ENCODE results near the gene JAKMIP1. TPM values are rescaled to one million over a fixed set of nuclear protein-coding genes. Genes with fewer than 3 reads are reported as not detected.

The JAKMIP1 gene
- polyA plus RNA-seq, 3 donors: 0.08 TPM; not detected in 2

- TF ChIP-seq CTCF (IDR thresholded peaks at IDR 0.05): no peak
- Histone ChIP-seq H3K4me3 (replicated peaks in 1 of 3; ENCODE audit: low read depth in 2 of 3, low read length in 3 of 3) (no peak overlapping the region), H3K79me2 (ENCODE audit: insufficient read depth, low read length) (no peaks in the 10 kb centered on the region), H3K9me3 (replicated peaks in 1 of 2; ENCODE audit: control insufficient read depth in 1 of 2, insufficient read depth in 1 of 2, low read length in 2 of 2) (no peaks in the 10 kb centered on the region), H3K4me2 (replicated peaks; ENCODE audit: extremely low read depth, low read length, poor library complexity, severe bottlenecking) (no peak overlapping the region), H3K27me3 (ENCODE audit: control insufficient read depth in 2 of 2, insufficient read depth in 2 of 2, low read length in 2 of 2) (no peaks in the 10 kb centered on the region), H3K27ac (ENCODE audit: low read depth in 1 of 2, low read length in 2 of 2) (no peak overlapping the region), H4K20me1 (ENCODE audit: insufficient read depth, low read length) (no peaks in the 10 kb centered on the region), H3K36me3 (replicated peaks in 1 of 2; ENCODE audit: control insufficient read depth in 1 of 2, insufficient read depth in 2 of 2, low read length in 2 of 2) (no peaks in the 10 kb centered on the region), H3K4me1 (ENCODE audit: control insufficient read depth in 1 of 2, insufficient read depth in 2 of 2, low read length in 2 of 2) (no peaks in the 10 kb centered on the region), H2AFZ (ENCODE audit: insufficient read depth, low read depth, low read length, poor library complexity, severe bottlenecking) (no peak overlapping the region), H3K9ac (ENCODE audit: insufficient read depth, low read length, poor library complexity, severe bottlenecking) (no peak overlapping the region)
- H3K27ac Mint-ChIP-seq: no peak overlapping the region
- 91% methylated on average over 7 of the region's 8 CpGs for WGBS (ENCODE audit: insufficient coverage)
- H3K27me3 Mint-ChIP-seq (ENCODE audit: low read depth in 3 of 3): peaks cover 3 to 5% (median 4%) of the 10 kb centered on the region in 3 donors
- intact Hi-C loops (cut with micrococcal nuclease): no loop called here
- no peak overlapping the region for H3K4me3 Mint-ChIP-seq
- peaks cover 0 to 1% (median 0%) of the 10 kb centered on the region in 7 donors for H3K9me3 Mint-ChIP-seq
- H3K4me1 Mint-ChIP-seq: no peaks in the 10 kb centered on the region
- no peaks in the 10 kb centered on the region for H3K36me3 Mint-ChIP-seq
- no peak for DNase-seq
Observed at GRCh38 chr4:6038711-6039110, 161.6 kb downstream of the JAKMIP1 start.

GRCh38 chr4:6035786-6036185 lies 164.6 kb downstream of the JAKMIP1 start:
- intact Hi-C loops (cut with micrococcal nuclease): no loop called here
- no peak for TF ChIP-seq CTCF (IDR thresholded peaks at IDR 0.05)
- no peaks in the 10 kb centered on the region for H3K79me2 ChIP-seq (ENCODE audit: insufficient read depth, low read length)
- H3K4me2 ChIP-seq (replicated peaks; ENCODE audit: extremely low read depth, low read length, poor library complexity, severe bottlenecking): no peak overlapping the region
- H3K4me1 Mint-ChIP-seq: peaks cover 5% of the 10 kb centered on the region
- H3K9me3 ChIP-seq (replicated peaks in 1 of 2; ENCODE audit: control insufficient read depth in 1 of 2, insufficient read depth in 1 of 2, low read length in 2 of 2): no peaks in the 10 kb centered on the region
- no peak for DNase-seq
- H3K36me3 ChIP-seq (replicated peaks in 1 of 2; ENCODE audit: control insufficient read depth in 1 of 2, insufficient read depth in 2 of 2, low read length in 2 of 2): no peaks in the 10 kb centered on the region
- peaks cover 0 to 8% (median 0%) of the 10 kb centered on the region in 3 donors for H3K27me3 Mint-ChIP-seq (ENCODE audit: low read depth in 3 of 3)
- H4K20me1 ChIP-seq (ENCODE audit: insufficient read depth, low read length): no peaks in the 10 kb centered on the region
- H3K4me3 Mint-ChIP-seq: no peak overlapping the region
- no peaks in the 10 kb centered on the region for H3K4me1 ChIP-seq (ENCODE audit: control insufficient read depth in 1 of 2, insufficient read depth in 2 of 2, low read length in 2 of 2)
- H2AFZ ChIP-seq (ENCODE audit: insufficient read depth, low read depth, low read length, poor library complexity, severe bottlenecking): no peak overlapping the region
- no peaks in the 10 kb centered on the region for H3K9me3 Mint-ChIP-seq
- WGBS (ENCODE audit: insufficient coverage): 95% methylated on average over 16 of the region's 16 CpGs
- no peak overlapping the region for H3K27ac ChIP-seq (ENCODE audit: low read depth in 1 of 2, low read length in 2 of 2)
- no peaks in the 10 kb centered on the region for H3K27me3 ChIP-seq (ENCODE audit: control insufficient read depth in 2 of 2, insufficient read depth in 2 of 2, low read length in 2 of 2)
- no peaks in the 10 kb centered on the region for H3K36me3 Mint-ChIP-seq
- H3K4me3 ChIP-seq (replicated peaks in 1 of 3; ENCODE audit: low read depth in 2 of 3, low read length in 3 of 3): no peak overlapping the region
- no peak overlapping the region for H3K9ac ChIP-seq (ENCODE audit: insufficient read depth, low read length, poor library complexity, severe bottlenecking)
- no peak overlapping the region for H3K27ac Mint-ChIP-seq

Measured in CD14-positive monocyte (primary cell).